ENCODE data around the gene DNAAF5.

DNAAF5 gene

DNA sequence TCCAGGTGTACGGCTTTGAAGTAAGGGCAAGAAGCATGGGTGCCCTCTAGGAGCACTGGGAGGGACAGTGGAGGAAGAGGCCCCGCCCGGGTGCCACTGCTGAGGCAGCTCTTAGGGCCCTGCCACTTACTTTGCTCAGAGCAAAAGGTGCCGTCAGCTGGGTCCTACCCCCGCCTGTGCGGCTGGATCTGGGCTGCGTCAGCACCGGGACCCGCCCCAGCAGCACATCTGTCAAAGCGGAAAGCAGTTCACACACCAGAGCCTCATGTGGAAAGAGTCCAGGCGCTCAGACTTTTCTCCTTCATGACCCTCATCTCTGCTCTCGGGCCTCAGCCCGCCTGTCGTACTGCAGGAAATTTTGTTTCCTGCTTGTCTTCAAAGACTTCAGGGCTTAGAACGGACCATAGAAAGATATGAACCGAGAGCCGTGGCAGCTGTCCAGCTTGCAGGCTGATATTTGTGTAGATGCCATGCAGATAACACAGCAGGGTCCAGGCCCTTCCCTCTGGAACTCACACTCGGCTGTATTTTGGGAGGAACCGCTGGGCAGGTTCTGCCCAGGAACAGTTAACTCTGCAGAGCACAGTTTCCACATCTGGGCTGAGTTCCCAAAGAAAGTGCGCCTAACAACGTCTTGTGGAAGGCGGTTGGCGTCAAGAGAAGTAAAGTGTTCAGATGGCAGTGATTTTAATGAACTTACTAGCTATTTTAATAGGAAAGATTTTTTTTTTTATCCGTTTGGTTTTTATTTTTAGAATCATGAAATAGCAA lies 44.9 kb downstream of the DNAAF5 start:
- H3K27ac ChIP-seq, result no peak overlapping the region
- TF ChIP-seq, protein P1, sequence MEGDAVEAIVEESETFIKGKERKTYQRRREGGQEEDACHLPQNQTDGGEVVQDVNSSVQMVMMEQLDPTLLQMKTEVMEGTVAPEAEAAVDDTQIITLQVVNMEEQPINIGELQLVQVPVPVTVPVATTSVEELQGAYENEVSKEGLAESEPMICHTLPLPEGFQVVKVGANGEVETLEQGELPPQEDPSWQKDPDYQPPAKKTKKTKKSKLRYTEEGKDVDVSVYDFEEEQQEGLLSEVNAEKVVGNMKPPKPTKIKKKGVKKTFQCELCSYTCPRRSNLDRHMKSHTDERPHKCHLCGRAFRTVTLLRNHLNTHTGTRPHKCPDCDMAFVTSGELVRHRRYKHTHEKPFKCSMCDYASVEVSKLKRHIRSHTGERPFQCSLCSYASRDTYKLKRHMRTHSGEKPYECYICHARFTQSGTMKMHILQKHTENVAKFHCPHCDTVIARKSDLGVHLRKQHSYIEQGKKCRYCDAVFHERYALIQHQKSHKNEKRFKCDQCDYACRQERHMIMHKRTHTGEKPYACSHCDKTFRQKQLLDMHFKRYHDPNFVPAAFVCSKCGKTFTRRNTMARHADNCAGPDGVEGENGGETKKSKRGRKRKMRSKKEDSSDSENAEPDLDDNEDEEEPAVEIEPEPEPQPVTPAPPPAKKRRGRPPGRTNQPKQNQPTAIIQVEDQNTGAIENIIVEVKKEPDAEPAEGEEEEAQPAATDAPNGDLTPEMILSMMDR (IDR thresholded peaks at IDR 0.05), result no peak
- TF ChIP-seq ZFX (IDR thresholded peaks at IDR 0.05; ENCODE audit: borderline replicate concordance), result no peak

DNA sequence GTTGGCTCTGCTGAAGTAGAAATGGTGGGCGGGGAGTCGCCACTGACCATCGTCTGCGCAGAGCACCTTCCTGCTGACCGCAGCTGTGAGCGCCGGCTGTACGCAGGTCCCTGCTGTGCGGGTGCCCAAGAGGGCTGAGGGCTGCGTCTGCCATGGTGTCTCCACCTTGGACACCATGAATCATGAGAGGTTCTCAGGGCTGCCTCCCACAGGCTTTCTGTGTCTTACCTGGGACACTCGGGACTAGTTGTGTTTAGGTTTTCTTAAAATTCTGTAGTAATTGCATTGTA lies 45.5 kb downstream of the DNAAF5 start:
- no peak for TF ChIP-seq ZFX (IDR thresholded peaks at IDR 0.05; ENCODE audit: borderline replicate concordance)
- TF ChIP-seq, protein P1 (IDR thresholded peaks at IDR 0.05), result no peak
- H3K27ac ChIP-seq, result no peak overlapping the region

- H3K27ac ChIP-seq, result no peak overlapping the region
- TF ChIP-seq ZFX (IDR thresholded peaks at IDR 0.05; ENCODE audit: borderline replicate concordance), result no peak
- TF ChIP-seq, protein P1 (IDR thresholded peaks at IDR 0.05), result no peak
Measured at GRCh38 chr7:772392-772791, 45.9 kb downstream of the DNAAF5 start.

DNA sequence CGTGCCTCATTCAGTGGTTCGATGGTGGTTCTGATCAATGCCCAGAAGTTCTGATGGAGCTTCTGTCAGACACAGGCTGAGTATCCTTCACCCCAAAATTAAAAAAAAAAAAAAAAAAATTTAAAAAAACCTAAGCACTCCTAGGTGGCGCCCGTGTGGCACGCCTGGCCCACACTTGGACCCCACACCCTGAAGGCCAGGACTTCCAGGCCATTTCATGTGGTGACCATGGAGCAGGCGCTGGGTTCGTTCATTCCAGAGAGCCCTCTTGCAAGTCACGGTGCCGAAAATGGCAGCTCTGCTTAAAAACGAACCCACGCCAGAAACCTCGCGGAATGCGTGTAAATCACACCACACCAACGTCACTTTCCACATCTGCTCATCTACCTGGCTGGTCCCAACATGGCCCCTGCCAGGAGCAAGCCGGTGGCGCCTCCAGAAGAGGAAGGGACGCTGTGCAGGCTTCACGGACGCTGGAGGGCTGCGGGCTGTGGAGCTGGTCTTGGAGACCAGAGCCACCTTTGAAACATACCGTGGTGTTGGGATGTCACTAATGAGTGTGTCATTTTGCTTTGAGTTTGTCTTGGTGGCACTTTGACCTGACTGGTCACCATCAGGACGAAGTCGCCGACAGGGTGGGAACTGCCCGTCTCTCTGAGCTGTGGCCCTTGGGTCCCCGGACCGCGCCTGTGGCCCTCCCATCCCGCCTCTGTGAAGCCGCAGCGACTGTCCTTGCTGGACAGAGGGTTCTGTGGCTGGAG lies 46.5 kb downstream of the DNAAF5 start:
- no peak overlapping the region for H3K27ac ChIP-seq
- TF ChIP-seq, protein P1 (IDR thresholded peaks at IDR 0.05), result no peak
- TF ChIP-seq ZFX (IDR thresholded peaks at IDR 0.05; ENCODE audit: borderline replicate concordance), result no peak

GRCh38 chr7:773622-773915 lies 47.1 kb downstream of the DNAAF5 start:
- no peak for TF ChIP-seq ZFX (IDR thresholded peaks at IDR 0.05; ENCODE audit: borderline replicate concordance)
- TF ChIP-seq, protein P1 (IDR thresholded peaks at IDR 0.05), result no peak
- H3K27ac ChIP-seq, result no peak overlapping the region

- H3K27ac ChIP-seq, result no peak overlapping the region
- TF ChIP-seq, protein P1 (IDR thresholded peaks at IDR 0.05), result peak; percentile 99
- TF ChIP-seq ZFX (IDR thresholded peaks at IDR 0.05; ENCODE audit: borderline replicate concordance), result no peak
Measured at GRCh38 chr7:774161-775109, 47.9 kb downstream of the DNAAF5 start.
